Activated T-cell treated with anti-CD3 and anti-CD28 coated beads, Interleukin-2, amount 50 U/mL, for 24 hours (primary cell): ENCODE measurements around the gene CD276.
"Not testable (repeated sequence)": the region's sequence is repeated elsewhere in the genome, so short reads cannot be mapped to it uniquely, and the experiment has no call there.

Experiments
- DNase-seq: peaks from one replicate; pipeline ENCODE4 v3.0.0-alpha.2; 2020
- H3K27ac Mint-ChIP-seq: 2 replicates; pipeline ENCODE4 v1.8.0; 2020; ENCODE audit warnings: mild to moderate bottlenecking, mixed read lengths
- H3K27me3 Mint-ChIP-seq: 2 replicates; pipeline ENCODE4 v1.8.0; 2020; ENCODE audit warnings: mixed read lengths
- H3K36me3 Mint-ChIP-seq: 2 replicates; pipeline ENCODE4 v1.8.0; 2020; ENCODE audit warnings: low read depth, mixed read lengths
- H3K4me1 Mint-ChIP-seq: 2 replicates; pipeline ENCODE4 v1.8.0; 2020; ENCODE audit warnings: low read depth, mixed read lengths
- H3K4me3 Mint-ChIP-seq: 2 replicates; pipeline ENCODE4 v1.8.0; 2020; ENCODE audit warnings: mild to moderate bottlenecking, moderate library complexity, mixed read lengths
- H3K9me3 Mint-ChIP-seq: 2 replicates; pipeline ENCODE4 v1.8.0; 2020; ENCODE audit warnings: mixed read lengths

CD276 gene

GRCh38 chr15:73683777-73684580 is at the start of gene CD276:
Gene CD276, plus strand, starts transcription at chr15:73684383. Its CDS starts 15,257 bp downstream, at chr15:73699640.
- no peaks in the 10 kb centered on the region for H3K9me3 Mint-ChIP-seq
- peak within 1 kb of the TSS; percentile 69 for H3K27ac Mint-ChIP-seq
- peaks cover 79% of the 10 kb centered on the region for H3K27me3 Mint-ChIP-seq
- H3K36me3 Mint-ChIP-seq = no peaks in the 10 kb centered on the region
- peak within 1 kb of the TSS; percentile 72 for H3K4me3 Mint-ChIP-seq
- DNase-seq = no peak
- peaks cover 37% of the 10 kb centered on the region for H3K4me1 Mint-ChIP-seq

- Mint-ChIP-seq H3K27ac (no peak overlapping the region), H3K27me3 (peaks cover 55% of the 10 kb centered on the region), H3K9me3 (peaks cover 6% of the 10 kb centered on the region), H3K4me1 (peaks cover 22% of the 10 kb centered on the region), H3K4me3 (no peak overlapping the region), H3K36me3 (peaks cover under 1% of the 10 kb centered on the region)
- DNase-seq = no peak
These were observed 46.7 kb upstream of the CD276 start for GRCh38 chr15:73637527-73637926.

GRCh38 chr15:73639464-73639863 is 44.7 kb upstream of the CD276 start:
- H3K4me3 Mint-ChIP-seq, H3K9me3 Mint-ChIP-seq, H3K36me3 Mint-ChIP-seq, H3K27ac Mint-ChIP-seq, DNase-seq: not testable (repeated sequence)
- H3K4me1 Mint-ChIP-seq = peaks cover 10% of the 10 kb centered on the region
- H3K27me3 Mint-ChIP-seq = peaks cover 55% of the 10 kb centered on the region

- no peaks in the 10 kb centered on the region for H3K36me3 Mint-ChIP-seq
- H3K9me3 Mint-ChIP-seq = no peaks in the 10 kb centered on the region
- no peak for DNase-seq
- peaks cover 22% of the 10 kb centered on the region for H3K27me3 Mint-ChIP-seq
- peaks cover 23% of the 10 kb centered on the region for H3K4me1 Mint-ChIP-seq
- no peak overlapping the region for H3K27ac Mint-ChIP-seq
- no peak overlapping the region for H3K4me3 Mint-ChIP-seq
These were observed 36.7 kb upstream of the CD276 start for GRCh38 chr15:73647259-73648013.

- Mint-ChIP-seq H3K36me3 (no peaks in the 10 kb centered on the region), H3K4me1 (peaks cover 23% of the 10 kb centered on the region), H3K27me3 (peaks cover 23% of the 10 kb centered on the region), H3K4me3 (no peak overlapping the region), H3K27ac (no peak overlapping the region), H3K9me3 (no peaks in the 10 kb centered on the region)
- no peak for DNase-seq
These were observed 36.2 kb upstream of the CD276 start for GRCh38 chr15:73648014-73648295.

GRCh38 chr15:73650416-73651126 is 33.6 kb upstream of the CD276 start:
- Mint-ChIP-seq H3K27ac (peak overlapping the region; percentile 87), H3K27me3 (peaks cover 35% of the 10 kb centered on the region), H3K36me3 (no peaks in the 10 kb centered on the region), H3K9me3 (no peaks in the 10 kb centered on the region), H3K4me3 (peak overlapping the region; percentile 27), H3K4me1 (peaks cover 23% of the 10 kb centered on the region)
- DNase-seq = no peak

- Mint-ChIP-seq H3K27ac (no peak overlapping the region), H3K9me3 (no peaks in the 10 kb centered on the region), H3K4me1 (peaks cover 23% of the 10 kb centered on the region), H3K4me3 (no peak overlapping the region), H3K36me3 (no peaks in the 10 kb centered on the region), H3K27me3 (peaks cover 39% of the 10 kb centered on the region)
- DNase-seq = no peak
These were observed 29.5 kb upstream of the CD276 start for GRCh38 chr15:73654659-73655058.

- H3K27me3 Mint-ChIP-seq = peaks cover 37% of the 10 kb centered on the region
- H3K36me3 Mint-ChIP-seq = no peaks in the 10 kb centered on the region
- peaks cover 17% of the 10 kb centered on the region for H3K4me1 Mint-ChIP-seq
- no peaks in the 10 kb centered on the region for H3K9me3 Mint-ChIP-seq
- no peak for DNase-seq
- H3K27ac Mint-ChIP-seq = no peak overlapping the region
- H3K4me3 Mint-ChIP-seq = no peak overlapping the region
These were observed 28.5 kb upstream of the CD276 start for GRCh38 chr15:73655724-73656123.

GRCh38 chr15:73658645-73659044 is 25.5 kb upstream of the CD276 start:
- Mint-ChIP-seq H3K36me3 (no peaks in the 10 kb centered on the region), H3K9me3 (peaks cover 8% of the 10 kb centered on the region), H3K27ac (no peak overlapping the region), H3K4me3 (no peak overlapping the region), H3K27me3 (peaks cover 50% of the 10 kb centered on the region), H3K4me1 (peaks cover 3% of the 10 kb centered on the region)
- DNase-seq = no peak

GRCh38 chr15:73660455-73660854 is 23.7 kb upstream of the CD276 start:
- Mint-ChIP-seq H3K4me3 (no peak overlapping the region), H3K4me1 (peaks cover 3% of the 10 kb centered on the region), H3K36me3 (no peaks in the 10 kb centered on the region)

GRCh38 chr15:73674587-73674986 is 9.6 kb upstream of the CD276 start:
- Mint-ChIP-seq H3K36me3 (no peaks in the 10 kb centered on the region), H3K27me3 (peaks cover 53% of the 10 kb centered on the region), H3K27ac (no peak overlapping the region), H3K4me3 (no peak overlapping the region), H3K9me3 (no peaks in the 10 kb centered on the region), H3K4me1 (peaks cover 3% of the 10 kb centered on the region)
- DNase-seq = no peak

More at GRCh38 chr15:73660455-73660854, 23.7 kb upstream of the CD276 start:
- peaks cover 8% of the 10 kb centered on the region for H3K9me3 Mint-ChIP-seq
- DNase-seq = no peak
- no peak overlapping the region for H3K27ac Mint-ChIP-seq
- H3K27me3 Mint-ChIP-seq = peaks cover 41% of the 10 kb centered on the region

- no peaks in the 10 kb centered on the region for H3K36me3 Mint-ChIP-seq
- peak; percentile 64 for DNase-seq
- no peak overlapping the region for H3K4me3 Mint-ChIP-seq
- H3K27ac Mint-ChIP-seq = no peak overlapping the region
- peaks cover 47% of the 10 kb centered on the region for H3K27me3 Mint-ChIP-seq
- peaks cover 16% of the 10 kb centered on the region for H3K4me1 Mint-ChIP-seq
- H3K9me3 Mint-ChIP-seq = no peaks in the 10 kb centered on the region
These were observed 7.0 kb upstream of the CD276 start for GRCh38 chr15:73677146-73677607.

- no peak for DNase-seq
- Mint-ChIP-seq H3K27ac (no peak overlapping the region), H3K4me3 (no peak overlapping the region), H3K4me1 (peaks cover 18% of the 10 kb centered on the region), H3K27me3 (peaks cover 49% of the 10 kb centered on the region), H3K9me3 (no peaks in the 10 kb centered on the region), H3K36me3 (no peaks in the 10 kb centered on the region)
These were observed 6.5 kb upstream of the CD276 start for GRCh38 chr15:73677733-73678132.

GRCh38 chr15:73678498-73678897 is 5.7 kb upstream of the CD276 start:
- peaks cover 24% of the 10 kb centered on the region for H3K4me1 Mint-ChIP-seq
- DNase-seq = no peak
- no peak overlapping the region for H3K4me3 Mint-ChIP-seq
- H3K27ac Mint-ChIP-seq = no peak overlapping the region
- H3K36me3 Mint-ChIP-seq = no peaks in the 10 kb centered on the region
- no peaks in the 10 kb centered on the region for H3K9me3 Mint-ChIP-seq
- H3K27me3 Mint-ChIP-seq = peaks cover 49% of the 10 kb centered on the region
